HepG2 (cell line): ENCODE results near the gene DPF1. TPM values are rescaled to one million over a fixed set of nuclear protein-coding genes. Genes with fewer than 3 reads are reported as not detected.
A peak's percentile ranks its signal among the peaks of the same experiment; 100 is the strongest.

Experiments
- CTCF ChIP-seq: sonication (generic); formaldehyde crosslinking; IDR thresholded peaks from 2 replicates; pipeline ENCODE4 v1.5.0; 2020; ENCODE audit warnings: mild to moderate bottlenecking, missing genetic modification reagents, moderate library complexity
- MLX ChIP-seq: IDR thresholded peaks from 2 replicates; pipeline ENCODE4 v1.6.1; 2016
- TEAD3 ChIP-seq: optimal IDR thresholded peaks from 2 replicates; pipeline ENCODE3; 2016; ENCODE audit warnings: borderline replicate concordance
- ZNF18 ChIP-seq: sonication (generic); formaldehyde crosslinking; IDR thresholded peaks from 2 replicates; pipeline ENCODE4 v1.8.0; 2022; ENCODE audit warnings: mild to moderate bottlenecking, missing genetic modification reagents; ENCODE audit not compliant: insufficient replicate concordance
- ZNF24 ChIP-seq: fragments of 450-650 bp; IDR thresholded peaks from 2 replicates; pipeline ENCODE4 v1.6.1; 2017; ENCODE audit warnings: antibody characterized with exemption, mild to moderate bottlenecking
- ZNF362 ChIP-seq: sonication (generic); formaldehyde crosslinking; IDR thresholded peaks from 2 replicates; pipeline ENCODE4 v1.4.0; 2020; ENCODE audit warnings: missing genetic modification reagents, mild to moderate bottlenecking, borderline replicate concordance
- ZNF784 ChIP-seq: sonication (generic); formaldehyde crosslinking; IDR thresholded peaks from 2 replicates; pipeline ENCODE4 v1.5.1; 2020; ENCODE audit warnings: missing genetic modification reagents, mild to moderate bottlenecking, borderline replicate concordance
- polyA plus RNA-seq, 8 experiments: library from polyadenylated mRNA; depleted of rRNA in 3 of 8; stranded (reverse) in 7 of 8; unstranded in 1 of 8; fragments of >200 nt; fragmentation: Illumina TruSeq in 4 of 8; extraction: Trizol in 4 of 8; gene quantifications; 2 replicates each; pipeline versions ENCODE4 v1.2.1 to v1.2.3, GENCODE V29; 2011 to 2016; ENCODE audit warnings: low read depth in 4 of 8, missing spikeins in 1 of 8, mixed read lengths in 1 of 8; ENCODE audit not compliant: insufficient read depth in 1 of 8
- total RNA-seq, 5 experiments: library from RNA; depleted of rRNA; stranded (reverse); fragments of >200 nt; fragmentation: Illumina TruSeq; extraction: Trizol; gene quantifications; 2 replicates each; pipeline ENCODE4 v1.2.3, GENCODE V29; 2016; ENCODE audit warnings: low read depth in 1 of 5

Gene DPF1
- total and polyA plus RNA-seq, 2 of the 13 experiments (the other 11 are each of a cell fraction or from before 2014, with no cell fraction given): 1.0 to 3.2 TPM

GRCh38 chr19:38266981-38267597, 43.1 kb upstream of the DPF1 start (continued):
- no peak for TF ChIP-seq ZNF24
- no peak for TF ChIP-seq ZNF18 (CRISPR knock-in tag)
- TF ChIP-seq ZNF784 (CRISPR knock-in tag): no peak
- TF ChIP-seq TEAD3 (CRISPR knock-in tag): peak; percentile 13
- no peak for TF ChIP-seq CTCF (CRISPR knock-in tag)
- peak; percentile 75 for TF ChIP-seq ZNF362
- TF ChIP-seq MLX: no peak
